ENCODE data around the gene CYRIA. TPM values are rescaled to one million over a fixed set of nuclear protein-coding genes. Genes with fewer than 3 reads are reported as not detected.

CYRIA gene
- total RNA-seq, 1 experiment from 2014 or later = 183 TPM

- Histone ChIP-seq H3K27ac (ENCODE audit: low read depth, low read length, poor library complexity, severe bottlenecking) (peak overlapping the region; percentile 100), H3K4me3 (ENCODE audit: low read depth, low read length, poor library complexity, severe bottlenecking) (no peak overlapping the region), H3K36me3 (ENCODE audit: insufficient read depth, low read length, poor library complexity, severe bottlenecking) (no peaks in the 10 kb centered on the region), H3K9me3 (ENCODE audit: low read depth, low read length, poor library complexity, severe bottlenecking) (no peaks in the 10 kb centered on the region), H3K4me1 (ENCODE audit: insufficient read depth, low read length, poor library complexity, severe bottlenecking) (peaks cover 79% of the 10 kb centered on the region), H3K27me3 (replicated peaks; ENCODE audit: insufficient read depth, low read depth, low read length, poor library complexity) (no peaks in the 10 kb centered on the region)
- POLR2A ChIA-PET (ENCODE audit: low non-redundant PET) = interaction anchor here (1.4 kb wide), 1 partner anchor 29 kb away, joined by 5 read pairs; no protein-coding TSS in a partner anchor
- intact Hi-C loops (cut with micrococcal nuclease; ENCODE audit: unreplicated experiment) = no loop called here
- no TSS peak for BruUV-seq (replicated peaks)
- no peak for TF ChIP-seq CTCF (conservative IDR thresholded peaks at IDR 0.05; ENCODE audit: low read depth, low read length)
- TF ChIP-seq EZH2 (IDR thresholded peaks at IDR 0.05; ENCODE audit: borderline replicate concordance, low read depth, low read length, poor library complexity, severe bottlenecking) = no peak
- DNase-seq (ENCODE audit: low spot score) = no peak
- CTCF ChIA-PET = no interaction called here
Observed at GRCh38 chr2:16683576-16683975, 17.9 kb upstream of the CYRIA start.

- BruUV-seq (replicated peaks) = no TSS peak
- H3K4me1 ChIP-seq (ENCODE audit: insufficient read depth, low read length, poor library complexity, severe bottlenecking) = peaks cover 77% of the 10 kb centered on the region
- DNase-seq (ENCODE audit: low spot score) = no peak
- intact Hi-C loops (cut with micrococcal nuclease; ENCODE audit: unreplicated experiment) = no loop called here
- H3K4me3 ChIP-seq (ENCODE audit: low read depth, low read length, poor library complexity, severe bottlenecking) = no peak overlapping the region
- CTCF ChIA-PET = no interaction called here
- TF ChIP-seq CTCF (conservative IDR thresholded peaks at IDR 0.05; ENCODE audit: low read depth, low read length) = no peak
- TF ChIP-seq EZH2 (IDR thresholded peaks at IDR 0.05; ENCODE audit: borderline replicate concordance, low read depth, low read length, poor library complexity, severe bottlenecking) = no peak
- H3K27ac ChIP-seq (ENCODE audit: low read depth, low read length, poor library complexity, severe bottlenecking) = peak overlapping the region; percentile 100
- H3K9me3 ChIP-seq (ENCODE audit: low read depth, low read length, poor library complexity, severe bottlenecking) = peaks cover 9% of the 10 kb centered on the region
- POLR2A ChIA-PET (ENCODE audit: low non-redundant PET) = no interaction called here
- H3K36me3 ChIP-seq (ENCODE audit: insufficient read depth, low read length, poor library complexity, severe bottlenecking) = no peaks in the 10 kb centered on the region
- H3K27me3 ChIP-seq (replicated peaks; ENCODE audit: insufficient read depth, low read depth, low read length, poor library complexity) = no peaks in the 10 kb centered on the region
Observed at GRCh38 chr2:16682431-16683118, 16.9 kb upstream of the CYRIA start.

- Histone ChIP-seq H3K4me3 (ENCODE audit: low read depth, low read length, poor library complexity, severe bottlenecking) (no peak overlapping the region), H3K27me3 (replicated peaks; ENCODE audit: insufficient read depth, low read depth, low read length, poor library complexity) (no peaks in the 10 kb centered on the region), H3K4me1 (ENCODE audit: insufficient read depth, low read length, poor library complexity, severe bottlenecking) (peaks cover 59% of the 10 kb centered on the region), H3K9me3 (ENCODE audit: low read depth, low read length, poor library complexity, severe bottlenecking) (peaks cover 18% of the 10 kb centered on the region), H3K27ac (ENCODE audit: low read depth, low read length, poor library complexity, severe bottlenecking) (peak overlapping the region; percentile 83), H3K36me3 (ENCODE audit: insufficient read depth, low read length, poor library complexity, severe bottlenecking) (no peaks in the 10 kb centered on the region)
- DNase-seq (ENCODE audit: low spot score) = no peak
- ChIA-PET POLR2A (ENCODE audit: low non-redundant PET) (no interaction called here), CTCF (no interaction called here)
- TF ChIP-seq EZH2 (IDR thresholded peaks at IDR 0.05; ENCODE audit: borderline replicate concordance, low read depth, low read length, poor library complexity, severe bottlenecking) = no peak
- no TSS peak for BruUV-seq (replicated peaks)
- intact Hi-C loops (cut with micrococcal nuclease; ENCODE audit: unreplicated experiment) = no loop called here
Observed at GRCh38 chr2:16680781-16681180, 15.1 kb upstream of the CYRIA start.

GRCh38 chr2:16680304-16680703 is 14.7 kb upstream of the CYRIA start:
- intact Hi-C loops (cut with micrococcal nuclease; ENCODE audit: unreplicated experiment) = no loop called here
- DNase-seq (ENCODE audit: low spot score) = no peak
- TSS peak; percentile 17 for BruUV-seq (replicated peaks)
- Histone ChIP-seq H3K36me3 (ENCODE audit: insufficient read depth, low read length, poor library complexity, severe bottlenecking) (no peaks in the 10 kb centered on the region), H3K27ac (ENCODE audit: low read depth, low read length, poor library complexity, severe bottlenecking) (peak overlapping the region; percentile 83), H3K4me3 (ENCODE audit: low read depth, low read length, poor library complexity, severe bottlenecking) (no peak overlapping the region), H3K4me1 (ENCODE audit: insufficient read depth, low read length, poor library complexity, severe bottlenecking) (peaks cover 57% of the 10 kb centered on the region), H3K27me3 (replicated peaks; ENCODE audit: insufficient read depth, low read depth, low read length, poor library complexity) (no peaks in the 10 kb centered on the region), H3K9me3 (ENCODE audit: low read depth, low read length, poor library complexity, severe bottlenecking) (peaks cover 18% of the 10 kb centered on the region)
- TF ChIP-seq EZH2 (IDR thresholded peaks at IDR 0.05; ENCODE audit: borderline replicate concordance, low read depth, low read length, poor library complexity, severe bottlenecking) (no peak), CTCF (conservative IDR thresholded peaks at IDR 0.05; ENCODE audit: low read depth, low read length) (no peak)
- ChIA-PET POLR2A (ENCODE audit: low non-redundant PET) (no interaction called here), CTCF (no interaction called here)
